IMR-90 (cell line): Measurements from ENCODE around the gene EGFR. TPM values are rescaled to one million over a fixed set of nuclear protein-coding genes. Genes with fewer than 3 reads are reported as not detected.

Experiments used
- ATAC-seq: fragments of 200-7000 bp; cut with Tn5 transposase; 2 replicates; pipeline ENCODE4 v1.9.1; 2020; ENCODE audit warnings: low read depth, mild to moderate bottlenecking, moderate library complexity
- BruUV-seq: library from RNA; stranded (reverse); fragments of 400-500 nt; replicated peaks from 2 replicates; lab custom pipeline; 2021; lab: Mats Ljungman, UMichigan
- CTCF ChIA-PET: fragments of 300-600 bp; formaldehyde crosslinking; extraction: SDS; loops from one replicate; lab custom pipeline; 2021; ENCODE audit warnings: antibody characterized with exemption; lab: Yijun Ruan, JAX
- POLR2A ChIA-PET: fragments of 300-600 bp; sonication (Branson Sonifier 250); formaldehyde crosslinking; loops from one replicate; lab custom pipeline; 2022; ENCODE audit warnings: antibody characterized with exemption; ENCODE audit not compliant: unreplicated experiment; lab: Charles Lee
- DNase-seq: peaks from one replicate; pipeline ENCODE4 v3.0.0; 2013
- H2AFZ ChIP-seq: replicated peaks from 2 replicates; pipeline ENCODE3; 2013; ENCODE audit warnings: low read length, mild to moderate bottlenecking; ENCODE audit not compliant: poor library complexity
- H2AK5ac ChIP-seq: 2 replicates; pipeline ENCODE4 v1.6.1; 2013; ENCODE audit warnings: low read depth, low read length, inconsistent platforms
- H2AK9ac ChIP-seq: replicated peaks from 2 replicates; pipeline ENCODE3; 2013; ENCODE audit warnings: mild to moderate bottlenecking, low read depth, low read length, moderate library complexity; ENCODE audit not compliant: poor library complexity
- H2BK120ac ChIP-seq: 2 replicates; pipeline ENCODE4 v1.6.1; 2013; ENCODE audit warnings: low read depth, low read length, inconsistent platforms
- H2BK15ac ChIP-seq: 3 replicates; pipeline ENCODE4 v1.6.1; 2013; ENCODE audit warnings: low read depth, low read length, inconsistent platforms
- H2BK20ac ChIP-seq: 2 replicates; pipeline ENCODE4 v1.6.1; 2013; ENCODE audit warnings: low read depth, mild to moderate bottlenecking, inconsistent platforms, low read length, moderate library complexity
- H2BK5ac ChIP-seq: 2 replicates; pipeline ENCODE4 v1.6.1; 2013; ENCODE audit warnings: mild to moderate bottlenecking, low read depth, low read length, inconsistent platforms; ENCODE audit not compliant: poor library complexity, severe bottlenecking
- H3K14ac ChIP-seq: replicated peaks from 2 replicates; pipeline ENCODE4 v1.6.1; 2013; ENCODE audit warnings: low read depth, low read length, inconsistent platforms
- H3K18ac ChIP-seq: 2 replicates; pipeline ENCODE4 v1.6.1; 2013; ENCODE audit warnings: low read depth, low read length, control low read depth
- H3K23ac ChIP-seq: 2 replicates; pipeline ENCODE4 v1.6.1; 2013; ENCODE audit warnings: low read depth, low read length, inconsistent platforms
- H3K27ac ChIP-seq: 2 replicates; pipeline ENCODE4 v1.5.1; 2013; ENCODE audit warnings: mild to moderate bottlenecking, control low read depth, low read length; ENCODE audit not compliant: insufficient read depth
- H3K27me3 ChIP-seq: 2 replicates; pipeline ENCODE4 v1.6.1; 2013; ENCODE audit warnings: low read length; ENCODE audit not compliant: control insufficient read depth, insufficient read depth
- H3K36me3 ChIP-seq: 2 replicates; pipeline ENCODE4 v1.6.1; 2013; ENCODE audit warnings: low read length, mixed read lengths; ENCODE audit not compliant: control insufficient read depth, insufficient read depth
- H3K4ac ChIP-seq: 2 replicates; pipeline ENCODE4 v1.6.1; 2013; ENCODE audit warnings: low read depth, low read length, inconsistent platforms
- H3K4me1 ChIP-seq: 2 replicates; pipeline ENCODE4 v1.6.1; 2013; ENCODE audit warnings: low read length, mixed read lengths; ENCODE audit not compliant: control insufficient read depth, insufficient read depth
- H3K4me2 ChIP-seq: 2 replicates; pipeline ENCODE4 v1.6.1; 2013; ENCODE audit warnings: low read depth, mild to moderate bottlenecking, control low read depth, low read length, moderate library complexity
- H3K4me3 ChIP-seq: 2 replicates; pipeline ENCODE4 v1.5.1; 2013; ENCODE audit warnings: low read depth, mild to moderate bottlenecking, control low read depth, low read length, moderate library complexity; ENCODE audit not compliant: insufficient read depth
- H3K56ac ChIP-seq: 2 replicates; pipeline ENCODE4 v1.6.1; 2013; ENCODE audit warnings: low read length, inconsistent platforms; ENCODE audit not compliant: insufficient read depth; ENCODE audit errors: extremely low read depth
- H3K79me1 ChIP-seq, 2 experiments: 2 replicates each; pipeline ENCODE4 v1.6.1; 2013; ENCODE audit warnings: low read length in 2 of 2, inconsistent platforms in 1 of 2, low read depth in 1 of 2
- H3K9ac ChIP-seq: 2 replicates; pipeline ENCODE4 v1.6.1; 2013; ENCODE audit warnings: low read depth, low read length, control low read depth
- H3K9me1 ChIP-seq: 2 replicates; pipeline ENCODE4 v1.6.1; 2013; ENCODE audit warnings: low read length, inconsistent platforms; ENCODE audit not compliant: insufficient read depth
- H3K9me3 ChIP-seq: 2 replicates; pipeline ENCODE4 v1.6.1; 2013; ENCODE audit warnings: low read length; ENCODE audit not compliant: control insufficient read depth, insufficient read depth
- H4K20me1 ChIP-seq: 2 replicates; pipeline ENCODE4 v1.6.1; 2013; ENCODE audit warnings: low read length, inconsistent platforms; ENCODE audit not compliant: insufficient read depth
- H4K5ac ChIP-seq: 2 replicates; pipeline ENCODE4 v1.6.1; 2013; ENCODE audit warnings: mild to moderate bottlenecking, low read depth, low read length, control low read depth
- H4K8ac ChIP-seq, 2 experiments: 2 replicates each; pipeline ENCODE4 v1.6.1; 2013; ENCODE audit warnings: low read depth in 2 of 2, low read length in 2 of 2, control low read depth in 1 of 2, inconsistent platforms in 1 of 2
- H4K91ac ChIP-seq: 2 replicates; pipeline ENCODE4 v1.6.1; 2013; ENCODE audit warnings: low read depth, low read length, inconsistent platforms; ENCODE audit not compliant: insufficient read depth
- BHLHE40 ChIP-seq: fragments of 150-350 bp; IDR thresholded peaks from 2 replicates; pipeline ENCODE4 v1.6.1; 2016; ENCODE audit warnings: mild to moderate bottlenecking, low read depth, low read length
- CEBPB ChIP-seq: IDR thresholded peaks from 2 replicates; pipeline ENCODE4 v1.6.1; 2012; ENCODE audit warnings: low read depth, low read length, improper control_type of control experiment
- CHD1 ChIP-seq: IDR thresholded peaks from 2 replicates; pipeline ENCODE4 v1.6.1; 2012; ENCODE audit warnings: low read depth, low read length, improper control_type of control experiment
- CTCF ChIP-seq: conservative IDR thresholded peaks from 2 replicates; pipeline ENCODE4 v1.5.1; 2012; ENCODE audit warnings: mild to moderate bottlenecking, low read depth, low read length, improper control_type of control experiment
- ELK1 ChIP-seq: fragments of 150-350 bp; IDR thresholded peaks from 2 replicates; pipeline ENCODE4 v1.6.1; 2016; ENCODE audit warnings: low read depth, mild to moderate bottlenecking, low read length, moderate library complexity, borderline replicate concordance
- FOS ChIP-seq: fragments of 150-350 bp; IDR thresholded peaks from 2 replicates; pipeline ENCODE4 v1.6.1; 2016; ENCODE audit warnings: low read depth, low read length
- MAFK ChIP-seq: IDR thresholded peaks from 2 replicates; pipeline ENCODE4 v1.6.1; 2012; ENCODE audit warnings: low read depth, low read length, improper control_type of control experiment
- MAZ ChIP-seq: IDR thresholded peaks from 2 replicates; pipeline ENCODE4 v1.6.1; 2012; ENCODE audit warnings: low read depth, mild to moderate bottlenecking, low read length, improper control_type of control experiment, moderate library complexity, borderline replicate concordance
- MXI1 ChIP-seq: IDR thresholded peaks from 2 replicates; pipeline ENCODE4 v1.6.1; 2012; ENCODE audit warnings: low read depth, mild to moderate bottlenecking, low read length, moderate library complexity, borderline replicate concordance
- NFE2L2 ChIP-seq: fragments of 150-350 bp; IDR thresholded peaks from 2 replicates; pipeline ENCODE4 v1.6.1; 2016; ENCODE audit warnings: low read depth, mild to moderate bottlenecking, low read length
- POLR2A ChIP-seq: IDR thresholded peaks from 2 replicates; pipeline ENCODE4 v1.6.1; 2012; ENCODE audit warnings: mild to moderate bottlenecking, low read depth, low read length
- RAD21 ChIP-seq: IDR thresholded peaks from 2 replicates; pipeline ENCODE4 v1.6.1; 2012; ENCODE audit warnings: low read length, improper control_type of control experiment
- RCOR1 ChIP-seq: IDR thresholded peaks from 2 replicates; pipeline ENCODE4 v1.6.1; 2012; ENCODE audit warnings: mild to moderate bottlenecking, low read length, improper control_type of control experiment; ENCODE audit not compliant: insufficient replicate concordance
- RFX5 ChIP-seq: IDR thresholded peaks from 2 replicates; pipeline ENCODE4 v1.8.0; 2012; ENCODE audit warnings: low read depth, mild to moderate bottlenecking, low read length, moderate library complexity
- SMC3 ChIP-seq: fragments of 150-350 bp; IDR thresholded peaks from 2 replicates; pipeline ENCODE4 v1.6.1; 2016; ENCODE audit warnings: low read depth, mild to moderate bottlenecking, antibody characterized with exemption, low read length, moderate library complexity
- USF2 ChIP-seq: fragments of 150-350 bp; IDR thresholded peaks from 2 replicates; pipeline ENCODE4 v1.6.1; 2017; ENCODE audit warnings: mild to moderate bottlenecking, antibody characterized with exemption, low read length, low read depth
- WGBS, 2 experiments: methylation state at CpG; one replicate each; pipeline versions ENCODE4 v1.1.5 to v1.1.7; 2013; ENCODE audit warnings: missing lambda C conversion rate in 2 of 2; ENCODE audit not compliant: insufficient read length in 1 of 2; ENCODE audit errors: extremely low coverage in 2 of 2; 5-methylcytosine and 5-hydroxymethylcytosine counted together
- dilution Hi-C: fragments of 300-500 bp; cut with HindIII; formaldehyde crosslinking; loops from one replicate; pipeline ENCODE4 v1.14.3; 2018; ENCODE audit warnings: low sequenced_read_pairs; ENCODE audit not compliant: unreplicated experiment
- in situ Hi-C: fragments of 300-500 bp; cut with MboI; formaldehyde crosslinking; loops from 3 replicates; pipeline ENCODE4 v1.14.3; 2019; ENCODE audit warnings: low sequenced_read_pairs, inconsistent platforms, mixed read lengths
- intact Hi-C: fragments of 100-400 bp; cut with micrococcal nuclease; formaldehyde crosslinking; loops from 2 replicates; pipeline ENCODE4 v1.10.0; 2022
- polyA plus RNA-seq, 3 experiments: library from polyadenylated mRNA; depleted of rRNA; stranded (reverse); fragments of >200 nt; gene quantifications; 2 replicates each; pipeline ENCODE4 v1.2.3, GENCODE V29; 2012; ENCODE audit warnings: low replicate concordance in 1 of 3
- total RNA-seq: library from RNA; depleted of rRNA; stranded (reverse); fragments of >200 nt; gene quantifications from 2 replicates; pipeline ENCODE4 v1.2.3, GENCODE V29; 2012

The EGFR gene
- total and polyA plus RNA-seq, 2 of the 4 experiments (the other 2 are of a cell fraction), result 36.9 to 60.4 TPM

- Histone ChIP-seq H3K4me2 (no peak overlapping the region), H2BK5ac (no peak overlapping the region), H2BK15ac (no peak overlapping the region), H3K18ac (no peak overlapping the region), H4K20me1 (no peaks in the 10 kb centered on the region), H4K8ac (no peak overlapping the region), H2AK5ac (no peak overlapping the region), H3K23ac (no peak overlapping the region), H4K5ac (no peak overlapping the region), H3K36me3 (no peaks in the 10 kb centered on the region), H3K4me3 (no peak overlapping the region), H3K4ac (no peak overlapping the region), H2BK20ac (no peak overlapping the region), H3K9ac (no peak overlapping the region), H3K9me1 (no peaks in the 10 kb centered on the region), H3K14ac (no peak overlapping the region), H3K79me1 (no peaks in the 10 kb centered on the region), H2BK120ac (no peak overlapping the region), H3K27me3 (peaks cover 14% of the 10 kb centered on the region), H4K91ac (no peak overlapping the region), H2AFZ (peak overlapping the region; percentile 5), H3K4me1 (no peaks in the 10 kb centered on the region), H3K27ac (no peak overlapping the region), H3K9me3 (peaks cover 11% of the 10 kb centered on the region), H3K56ac (no peak overlapping the region), H2AK9ac (no peak overlapping the region)
- BruUV-seq, result no TSS peak
- TF ChIP-seq RCOR1 (no peak), RAD21 (no peak), FOS (no peak), NFE2L2 (no peak), CHD1 (no peak), MAFK (no peak), MAZ (no peak), CTCF (no peak), POLR2A (no peak), USF2 (no peak), RFX5 (no peak), MXI1 (no peak), ELK1 (no peak), BHLHE40 (no peak), SMC3 (no peak), CEBPB (no peak)
- ChIA-PET CTCF (no interaction called here), POLR2A (no interaction called here)
- intact Hi-C loops (no loop called here), dilution Hi-C loops (no loop called here), in situ Hi-C loops (no loop called here)
- no peak for DNase-seq
- WGBS, 2 experiments, result no CpG with 5 or more reads among the region's 11 CpGs
- no peak for ATAC-seq
These were observed 215.6 kb downstream of the EGFR start for GRCh38 chr7:55234408-55234807.
